NCI-H524 (cell line): ENCODE results near the gene DOCK1.

ENCODE experiments used
- DNase-seq, 2 experiments: peaks; one replicate each; lab custom pipeline; 2025; lab: John Stamatoyannopoulos, UW

DOCK1 gene

DNA sequence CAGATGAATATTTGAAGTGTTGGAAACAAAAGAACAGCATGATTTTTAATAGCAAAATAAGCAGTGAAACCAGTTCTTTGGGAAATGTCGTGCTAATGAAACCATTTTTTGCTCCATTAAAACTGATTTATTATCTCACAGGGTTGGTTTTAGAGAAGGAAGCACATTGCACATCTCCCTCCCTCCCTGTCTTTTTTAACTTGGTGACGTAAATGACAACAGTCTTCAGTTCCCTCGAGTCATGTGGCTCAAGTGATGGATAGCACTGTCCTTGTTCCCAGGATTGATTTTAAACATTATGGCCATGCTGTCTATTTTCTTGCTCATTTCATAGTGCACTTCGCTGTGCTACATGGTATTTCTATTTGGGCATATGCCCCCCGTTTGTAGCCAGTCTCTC, 105.9 kb downstream of the DOCK1 start:
- DNase-seq: no peak

DNA sequence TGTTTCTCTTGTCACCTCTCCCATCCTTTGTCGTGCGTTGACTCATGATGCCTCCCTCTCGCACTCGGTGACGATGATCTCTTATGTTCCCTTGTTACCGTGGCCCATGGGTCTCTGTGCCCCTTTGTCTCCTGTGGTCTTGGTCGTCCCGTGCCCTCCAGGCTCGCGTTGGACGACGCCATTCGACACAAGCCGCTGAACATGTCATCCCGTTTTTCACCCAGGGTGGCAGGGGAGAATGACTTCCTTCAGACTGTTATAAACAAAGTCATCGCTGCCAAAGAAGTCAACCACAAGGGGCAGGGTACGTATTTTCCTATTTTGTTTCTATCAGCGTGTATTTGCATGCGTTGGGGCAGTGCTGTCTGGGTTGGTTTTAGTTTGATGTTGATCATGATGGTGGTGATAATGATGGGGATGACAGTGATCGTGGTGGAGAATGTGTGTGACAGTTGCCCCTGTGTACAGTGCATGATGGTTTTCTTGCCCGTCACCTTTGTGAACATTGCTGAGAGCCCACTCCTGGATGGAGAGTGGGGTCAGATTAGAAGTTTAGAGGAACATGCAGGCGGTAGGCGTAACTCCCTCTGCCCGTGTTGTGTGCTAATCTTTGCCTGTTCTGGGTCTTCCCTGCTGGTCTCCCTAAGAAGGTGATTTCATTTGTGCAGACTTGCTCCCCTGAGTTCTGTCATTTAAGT, 107.0 kb downstream of the DOCK1 start:
- no peak for DNase-seq

DNA sequence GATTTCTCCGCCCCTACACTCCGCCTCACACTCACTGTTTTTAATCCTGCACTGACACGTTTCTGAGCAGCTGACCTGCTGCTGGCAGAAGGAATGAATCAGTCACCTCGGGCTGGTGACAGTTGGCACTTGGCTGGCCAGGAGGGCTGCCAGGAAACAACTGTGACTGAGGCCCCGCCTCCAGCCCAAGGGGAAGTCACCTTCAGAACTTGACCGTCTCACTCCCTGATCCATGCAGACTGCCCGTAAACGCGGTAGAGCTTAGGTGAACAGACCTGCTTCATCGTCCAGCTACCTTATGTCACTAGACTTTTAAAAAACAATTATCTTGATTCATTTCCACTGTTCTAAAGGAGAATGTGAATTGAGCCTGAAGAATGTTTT, 107.5 kb downstream of the DOCK1 start:
- peak; percentile 74 to 82 for DNase-seq

DNA sequence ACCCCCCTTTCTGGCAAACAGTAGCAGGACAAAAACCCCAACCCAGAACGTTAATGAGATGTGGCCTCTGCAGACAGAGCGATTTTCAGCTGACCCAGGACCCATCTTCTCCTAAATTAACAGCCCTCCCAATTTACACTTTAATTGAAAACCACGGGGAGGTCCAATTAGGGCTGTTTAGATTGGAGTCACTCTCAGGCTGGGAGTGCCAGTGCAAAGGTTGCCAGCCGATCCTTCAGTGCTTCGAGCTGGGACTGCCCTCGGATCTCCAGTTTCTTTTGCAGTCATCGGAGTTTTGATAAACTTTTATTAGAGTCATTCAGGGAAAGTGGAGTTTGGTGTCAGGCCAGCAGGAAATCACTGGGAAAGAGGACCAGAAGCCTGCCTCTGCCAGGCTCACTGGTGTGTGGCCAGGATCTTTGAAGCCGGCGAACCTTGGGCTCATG, 108.0 kb downstream of the DOCK1 start:
- DNase-seq: no peak

DNA sequence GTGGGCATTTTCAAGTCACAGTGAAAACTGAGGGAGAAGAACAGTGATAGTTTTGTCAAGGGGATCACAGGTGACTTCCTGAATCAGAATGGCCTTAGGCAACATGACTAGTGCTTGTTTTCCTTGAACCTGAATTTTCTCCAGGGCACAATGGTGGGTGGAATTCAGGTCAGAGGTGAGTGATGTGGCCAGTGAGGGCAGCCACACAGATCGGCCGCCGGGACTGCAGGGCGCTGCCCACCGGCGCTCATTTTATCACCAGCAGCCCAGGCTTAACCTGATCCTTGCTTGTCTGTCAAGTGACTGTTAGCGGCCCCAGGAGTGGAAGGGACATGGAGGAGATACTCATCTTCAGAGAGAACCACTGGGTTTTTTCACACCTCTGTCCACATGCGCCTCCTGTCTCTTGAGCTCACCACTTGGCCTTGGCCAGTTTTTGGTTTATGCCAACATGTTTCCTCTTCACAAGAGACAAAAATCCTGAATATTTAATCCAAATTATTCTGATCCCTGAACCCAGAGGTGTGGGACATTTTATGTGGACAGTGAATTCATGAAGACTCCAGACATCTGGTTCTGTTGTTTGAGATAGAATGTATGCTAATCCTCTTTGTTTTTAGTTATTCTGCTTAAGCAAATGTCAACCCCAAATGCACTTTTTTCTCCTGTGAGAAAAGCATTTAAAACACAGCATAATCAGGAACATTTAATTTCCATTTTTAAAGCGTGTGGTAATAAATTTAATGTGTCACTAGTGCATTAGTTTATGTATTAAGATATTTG, 108.7 kb downstream of the DOCK1 start:
- DNase-seq: no peak

DNA sequence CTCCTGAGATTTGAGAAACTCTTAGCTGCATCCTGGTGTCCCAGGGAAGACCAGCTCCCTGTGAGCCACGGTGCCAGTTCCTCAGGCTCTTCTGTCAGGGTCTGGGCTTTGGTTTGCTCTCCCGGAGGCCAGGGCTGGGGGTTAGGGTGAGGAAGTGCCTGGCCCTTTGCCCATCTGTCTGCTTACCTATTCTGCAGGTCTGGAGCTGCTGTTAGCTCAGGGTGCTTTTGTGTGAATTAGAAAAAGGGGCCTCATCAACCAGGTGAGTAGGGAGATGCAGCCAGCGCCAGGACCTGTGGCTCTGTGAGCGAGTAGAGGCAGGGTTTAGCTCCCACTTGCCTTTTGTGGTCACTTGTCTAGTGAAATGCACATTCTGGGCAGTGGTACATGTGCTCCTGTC, 109.4 kb downstream of the DOCK1 start:
- DNase-seq: no peak

DNA sequence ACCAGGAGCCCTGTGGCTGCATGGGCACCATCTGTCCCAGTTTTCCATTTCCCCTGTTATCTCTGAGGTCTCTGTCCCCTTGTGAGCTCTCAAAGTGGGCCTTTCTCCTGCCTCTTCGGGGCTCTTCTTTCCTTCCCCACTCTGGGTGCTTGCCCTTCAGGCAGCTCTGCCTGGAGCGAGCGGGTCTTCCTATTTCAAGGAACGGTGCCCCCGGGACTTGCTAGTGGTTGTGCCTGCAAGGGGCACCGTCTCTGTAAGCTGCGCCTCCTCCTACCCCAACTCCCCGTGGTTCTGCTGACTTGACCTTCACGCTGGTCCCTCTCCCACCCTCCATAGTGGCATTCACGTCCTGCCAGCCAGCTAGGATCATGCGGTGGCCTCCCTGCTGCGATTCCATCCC, 110.1 kb downstream of the DOCK1 start:
- DNase-seq: peak in 1 of 2 experiments; percentile 56

DNA sequence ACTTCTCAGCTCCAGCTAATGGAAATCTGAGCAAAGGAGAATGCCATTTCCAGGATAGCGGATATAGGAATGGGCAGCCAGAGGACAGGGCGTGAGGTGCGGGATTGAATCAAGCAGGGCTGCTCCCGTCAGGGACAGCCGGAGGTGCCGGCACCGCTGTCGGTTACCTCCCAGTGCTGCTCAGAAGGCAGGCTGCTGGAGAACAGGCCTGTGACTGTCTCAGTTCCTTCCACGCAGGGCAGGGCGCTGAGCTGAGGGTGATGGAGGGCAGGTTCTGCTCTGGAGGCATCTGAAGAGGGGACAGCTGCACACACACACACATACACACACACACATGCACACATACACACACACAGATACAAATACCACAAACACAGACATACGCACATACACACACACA, 111.1 kb downstream of the DOCK1 start:
- no peak for DNase-seq

DNA sequence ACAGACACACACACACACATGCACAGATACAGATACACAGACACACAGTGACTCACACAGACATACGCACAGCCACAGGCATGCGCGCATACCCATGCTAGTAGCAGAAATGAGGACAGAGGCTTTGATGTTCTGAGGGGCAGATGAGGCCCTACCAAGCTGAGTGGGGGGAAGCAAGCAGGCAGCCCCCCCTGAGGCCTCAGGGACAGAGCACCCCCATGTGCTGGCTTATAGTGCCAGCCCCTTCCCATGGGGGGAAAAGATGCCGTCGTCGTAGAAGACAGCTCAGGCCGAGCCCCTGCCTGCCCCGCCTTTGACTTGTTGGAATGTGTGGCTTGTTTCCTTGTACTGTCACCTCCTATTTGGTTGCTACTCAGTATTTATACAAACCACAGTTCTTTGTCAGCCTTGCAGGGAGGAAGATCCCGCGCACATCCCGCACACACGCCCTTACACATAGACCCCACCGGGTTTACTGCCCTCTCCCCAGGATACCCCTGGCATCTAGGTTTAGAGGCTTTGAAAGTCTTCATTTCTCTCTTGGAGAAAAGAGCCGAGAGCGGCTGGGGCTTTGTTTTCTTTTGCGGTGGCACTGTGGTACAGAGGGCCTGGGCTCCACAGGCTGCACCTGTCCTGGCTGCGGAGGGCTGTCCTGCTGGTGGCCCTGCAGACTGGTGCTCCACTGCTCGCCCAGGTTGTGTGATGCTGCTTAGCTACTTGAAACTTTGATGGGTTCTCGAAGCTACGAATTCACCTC, 112.5 kb downstream of the DOCK1 start:
- no peak for DNase-seq

DNA sequence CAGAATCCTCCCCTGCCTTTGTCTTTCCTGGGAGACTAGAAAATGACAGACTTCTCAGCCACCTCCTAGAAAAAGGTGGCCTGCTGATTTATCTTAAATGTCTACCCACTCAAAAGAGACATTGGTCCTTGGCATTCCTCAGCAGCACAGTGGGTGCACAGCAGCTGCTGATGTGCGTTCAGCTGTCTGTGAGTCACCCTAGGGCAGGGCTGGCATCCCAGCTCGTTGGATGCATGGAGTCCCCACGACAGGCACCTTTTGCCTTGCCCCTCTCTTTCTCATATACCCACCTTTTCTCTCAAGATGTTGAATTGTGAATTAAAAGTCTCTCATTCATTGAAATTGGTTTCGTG, 113.0 kb downstream of the DOCK1 start:
- no peak for DNase-seq

DNA sequence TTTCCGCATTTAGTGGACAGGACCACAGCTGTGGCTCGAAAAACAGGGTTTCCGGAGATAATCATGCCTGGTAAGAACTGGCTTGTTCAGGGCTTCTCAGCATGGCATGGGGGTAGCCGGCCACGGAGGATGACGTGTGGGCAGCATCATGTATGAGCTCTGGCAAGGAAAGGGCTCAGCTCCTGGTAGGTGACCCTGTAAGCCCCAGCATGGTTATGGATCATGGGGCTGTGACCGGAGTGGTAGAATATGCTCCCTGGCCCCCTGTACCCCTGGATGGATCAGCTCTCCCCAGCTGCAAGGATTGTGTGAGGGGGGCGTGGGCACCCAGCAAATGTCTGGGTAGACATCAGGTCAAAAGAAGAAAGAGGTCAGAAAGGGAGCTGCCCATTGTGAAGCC, 113.5 kb downstream of the DOCK1 start:
- no peak for DNase-seq

DNA sequence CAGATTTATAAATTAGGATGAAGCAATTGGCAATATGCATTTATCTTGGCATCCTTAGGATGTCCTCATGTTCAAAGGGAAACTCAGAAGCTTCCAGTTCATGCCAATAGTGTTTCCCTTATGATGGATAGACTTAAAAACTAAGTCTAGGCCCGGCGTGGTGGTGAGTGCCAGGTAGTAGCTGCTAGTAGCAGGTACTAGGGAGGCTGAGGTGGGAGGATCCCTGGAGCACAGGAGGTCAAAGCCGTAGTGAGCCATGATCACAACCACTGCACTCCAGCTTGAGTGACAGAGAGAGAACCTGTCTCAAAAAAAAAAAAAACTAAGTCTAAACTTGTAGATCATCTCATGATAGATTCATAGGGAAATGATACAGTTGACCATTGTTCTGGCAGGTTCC, 115.0 kb downstream of the DOCK1 start:
- DNase-seq: no peak

DNA sequence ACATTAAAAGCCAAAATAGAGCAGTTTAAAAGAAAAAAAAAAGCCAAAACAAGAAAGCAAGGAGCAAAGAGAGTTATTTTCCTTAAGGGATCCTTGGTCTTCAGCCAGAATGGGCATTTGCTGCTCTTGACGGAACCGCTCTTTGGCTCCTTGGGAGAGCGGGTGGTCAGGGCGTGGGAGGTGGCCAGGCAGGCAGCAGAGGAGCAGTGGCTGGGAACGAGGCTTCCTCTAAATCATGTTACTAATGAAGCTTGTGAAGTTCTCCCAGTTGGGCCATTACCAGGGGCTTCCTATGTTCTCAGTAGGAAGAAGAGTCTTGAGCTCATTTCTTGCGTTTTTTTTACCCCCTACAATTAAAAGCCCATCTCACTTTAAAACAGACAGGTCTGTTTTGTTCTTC, 116.6 kb downstream of the DOCK1 start:
- no peak for DNase-seq

DNA sequence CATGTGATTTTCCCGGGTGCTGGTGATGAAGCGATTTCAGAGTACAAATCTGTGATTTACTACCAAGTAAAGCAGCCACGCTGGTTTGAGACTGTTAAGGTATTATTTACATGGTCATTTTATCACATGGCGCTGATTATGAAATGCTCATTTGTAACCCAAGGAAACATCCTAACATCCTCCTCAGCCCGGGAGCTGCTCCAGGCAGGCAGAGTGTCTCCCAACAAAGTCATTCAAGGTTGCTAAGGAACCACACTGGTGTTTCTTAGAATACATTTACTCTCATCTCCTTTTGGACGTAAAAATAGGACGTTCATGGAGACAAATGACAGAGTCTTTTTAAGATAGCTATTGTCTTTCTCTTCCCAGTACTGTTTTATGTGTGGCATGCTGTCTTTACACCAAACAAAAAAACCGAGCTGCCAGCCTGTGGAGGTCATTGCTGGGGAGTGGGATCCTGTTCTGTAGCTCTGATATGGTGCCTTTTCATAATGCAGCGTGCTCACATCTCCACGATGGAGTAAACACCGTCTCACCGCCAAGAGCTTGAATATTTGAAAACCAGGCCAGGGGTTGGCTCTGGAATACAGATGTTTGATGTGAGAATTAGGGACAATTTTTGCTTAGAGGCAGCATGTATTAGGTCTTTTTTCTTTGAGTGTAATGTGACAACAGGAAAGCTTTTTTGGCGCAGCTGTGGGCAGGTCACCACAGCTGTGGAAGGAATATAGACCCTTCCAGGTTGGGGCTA, 119.6 kb downstream of the DOCK1 start:
- DNase-seq: no peak

DNA sequence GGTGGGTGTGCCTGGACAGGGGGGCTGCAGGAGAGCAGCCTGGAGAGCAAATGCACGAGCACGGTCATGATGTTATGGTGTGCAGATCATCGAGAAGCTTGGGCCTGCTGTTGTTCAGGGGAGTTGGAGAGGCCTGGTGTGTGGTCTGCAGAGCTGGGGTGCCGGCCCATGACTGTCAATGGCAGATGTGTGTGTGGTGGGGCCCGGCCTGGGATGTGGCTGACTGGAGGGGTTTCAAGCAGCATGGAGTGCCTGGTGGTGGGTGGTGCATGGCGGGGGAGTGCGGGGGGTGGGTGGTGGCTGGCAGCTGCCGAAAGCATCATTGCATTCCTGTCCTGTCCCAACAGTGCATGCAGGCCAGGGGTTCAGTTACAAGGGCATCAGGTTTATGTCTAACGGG, 122.6 kb downstream of the DOCK1 start:
- no peak for DNase-seq

DNA sequence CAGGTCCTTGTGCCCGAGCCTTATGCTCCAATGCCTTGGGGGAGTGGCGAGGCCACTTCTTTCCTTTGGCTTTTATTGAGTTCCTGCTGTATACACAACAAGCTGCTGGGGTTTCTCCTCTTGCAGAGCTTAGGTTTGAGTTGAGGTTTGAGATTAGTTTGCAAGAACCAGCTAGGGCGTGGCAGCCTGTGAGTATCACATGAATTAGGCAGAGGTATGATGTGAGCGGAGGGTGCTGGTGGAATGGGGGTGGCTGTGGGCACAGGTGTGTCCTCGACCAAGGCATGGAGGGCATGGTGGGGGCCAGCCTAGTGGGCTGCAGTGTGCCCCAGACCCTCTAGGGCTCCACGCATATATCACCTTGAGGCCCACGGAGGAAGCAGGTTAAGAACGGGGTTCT, 123.3 kb downstream of the DOCK1 start:
- no peak for DNase-seq

DNA sequence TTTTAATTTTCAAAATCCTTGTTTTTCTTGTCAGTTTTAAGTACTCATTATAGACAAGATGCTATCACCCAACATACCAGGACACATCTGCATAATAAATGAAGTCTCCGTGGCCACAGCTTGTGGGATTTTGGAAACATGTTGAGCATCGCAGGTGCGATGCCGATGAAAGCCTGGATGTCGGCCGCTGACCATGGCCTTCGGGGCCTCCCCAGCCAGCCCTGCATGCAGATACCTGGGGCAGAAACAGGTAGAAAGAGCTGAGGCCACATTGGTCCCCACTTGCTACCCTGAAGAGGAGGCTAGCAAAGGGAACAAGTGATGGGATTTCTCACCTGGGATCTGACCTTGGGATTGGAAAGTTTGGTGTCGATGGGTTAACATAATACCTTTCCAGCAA, 123.8 kb downstream of the DOCK1 start:
- DNase-seq: no peak

DNA sequence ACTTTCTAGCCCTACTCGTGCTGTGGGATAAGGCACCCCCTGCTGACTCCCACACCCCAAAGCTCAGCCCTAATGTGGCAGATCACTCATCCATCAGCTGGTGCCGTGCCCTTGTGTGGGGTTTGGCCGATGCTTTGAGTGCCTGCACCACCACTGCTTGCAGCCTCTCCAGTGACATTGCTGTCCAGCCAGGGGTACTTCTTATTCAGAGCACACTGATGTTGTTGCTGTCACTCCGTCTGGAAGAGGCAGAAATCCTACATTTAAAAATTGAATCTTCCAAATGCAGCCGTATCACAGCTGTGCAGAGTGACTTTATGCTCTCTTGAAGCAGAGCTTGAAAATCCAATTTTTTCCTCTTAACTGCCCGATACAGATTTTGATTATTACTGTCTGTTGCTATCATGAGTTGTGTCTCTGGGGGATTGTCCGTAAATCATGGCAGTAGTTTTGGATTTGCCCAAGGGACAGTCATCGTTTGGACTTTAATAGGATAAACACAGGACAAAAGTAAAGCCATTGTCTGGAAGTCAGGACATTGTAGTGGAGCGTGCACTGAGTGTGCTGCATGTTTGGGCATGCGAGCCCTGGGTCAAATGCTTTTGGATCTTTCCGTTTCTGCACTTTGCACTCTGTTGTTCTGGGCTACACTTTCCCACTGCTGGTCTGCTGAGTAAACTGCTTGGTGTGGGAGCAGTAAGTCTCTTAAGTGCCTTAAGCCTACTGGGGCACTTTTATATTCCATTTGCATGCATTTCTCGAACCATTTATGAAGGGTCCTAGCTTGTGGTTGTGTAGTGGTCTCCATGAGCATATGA, 128.2 kb downstream of the DOCK1 start:
- no peak for DNase-seq

DNA sequence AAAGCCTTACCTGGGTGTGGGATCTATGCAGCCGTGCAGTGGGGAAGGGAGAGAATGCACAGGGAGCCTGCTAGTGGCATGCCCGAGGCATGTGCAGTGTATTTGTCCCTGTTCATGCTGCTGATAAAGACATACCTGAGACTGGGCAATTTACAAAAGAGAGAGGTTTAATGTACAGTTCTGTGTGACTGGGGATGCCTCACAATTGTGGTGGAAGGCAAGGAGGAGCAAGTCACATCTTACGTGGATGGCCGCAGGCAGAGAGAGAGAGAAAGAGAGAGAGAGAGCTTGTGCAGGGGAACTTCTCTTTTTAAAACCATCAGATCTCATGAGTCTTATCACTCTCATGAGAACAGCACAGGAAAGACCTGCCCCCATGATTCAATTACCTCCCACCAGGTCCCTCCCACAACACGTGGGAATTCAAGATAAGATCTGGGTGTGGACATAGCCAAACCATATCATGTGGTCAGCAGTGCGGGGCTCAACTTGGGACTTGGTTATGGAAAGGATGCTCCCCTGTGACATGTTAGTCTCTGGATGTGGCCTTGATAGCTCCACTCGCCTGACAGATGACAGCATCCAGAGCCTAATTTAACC, 128.9 kb downstream of the DOCK1 start:
- no peak for DNase-seq

DNA sequence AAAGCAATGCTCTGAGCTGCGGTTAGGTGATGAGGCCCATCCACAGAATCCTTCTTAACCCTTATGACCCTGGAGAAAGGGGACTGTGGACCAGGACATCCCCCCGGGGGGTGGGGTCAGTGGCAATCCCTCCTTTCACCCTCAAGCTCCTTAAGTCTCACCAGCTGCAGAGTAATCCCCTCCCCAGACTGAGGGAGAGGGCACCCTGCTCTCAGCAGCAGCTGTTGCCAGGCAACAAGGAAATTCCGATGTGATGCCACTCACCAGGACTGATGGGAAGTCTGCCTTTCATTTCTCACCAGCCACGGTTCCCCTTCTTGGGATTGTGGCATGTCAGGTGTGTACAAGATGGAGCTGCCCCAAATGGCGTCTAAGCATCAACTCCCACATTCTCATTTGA, 129.6 kb downstream of the DOCK1 start:
- DNase-seq: peak in 1 of 2 experiments; percentile 44

DNA sequence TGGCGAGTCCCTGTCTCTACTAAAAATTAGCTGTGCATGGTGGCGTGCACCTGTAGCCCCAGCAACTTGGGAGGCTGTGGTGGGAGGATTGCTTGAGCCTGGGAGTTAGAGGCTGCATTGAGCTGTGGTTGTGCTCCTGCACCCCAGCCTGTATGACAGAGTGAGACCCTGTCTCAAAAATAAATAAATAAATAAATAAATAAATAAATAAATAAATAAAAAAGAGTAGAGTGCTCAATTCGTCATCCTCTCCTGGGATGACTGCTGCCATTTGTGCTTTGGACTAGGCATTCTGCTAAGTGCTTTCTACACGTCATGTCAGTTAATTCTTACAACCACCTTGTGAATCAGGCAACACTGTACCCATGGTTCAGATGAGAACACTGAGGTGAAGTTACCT, 130.6 kb downstream of the DOCK1 start:
- DNase-seq: no peak
